Lower lobe of right lung (tissue), 2 donors: ENCODE measurements around the gene UTP4. TPM values are rescaled to one million over a fixed set of nuclear protein-coding genes. Genes with fewer than 3 reads are reported as not detected.
"Not testable (repeated sequence)": the region's sequence is repeated elsewhere in the genome, so short reads cannot be mapped to it uniquely, and the experiment has no call there.

Source experiments
- ATAC-seq, 2 donors: fragments of 200-7000 bp; cut with Tn5 transposase; one replicate each; pipeline ENCODE4 v1.9.1; 2020 to 2022; ENCODE audit warnings: mild to moderate bottlenecking in 2 of 2, moderate library complexity in 2 of 2
- DNase-seq: peaks from one replicate; pipeline ENCODE4 v3.0.0-alpha.2; 2020
- H3K27ac ChIP-seq: fragments of 200-600 bp; one replicate; pipeline ENCODE4 v1.8.0; 2022
- H3K27me3 ChIP-seq: fragments of 200-600 bp; one replicate; pipeline ENCODE4 v1.8.0; 2022; ENCODE audit warnings: low read depth
- H3K36me3 ChIP-seq: fragments of 200-600 bp; one replicate; pipeline ENCODE4 v1.8.0; 2022; ENCODE audit warnings: mild to moderate bottlenecking
- H3K4me1 ChIP-seq: fragments of 200-600 bp; one replicate; pipeline ENCODE4 v1.8.0; 2022
- H3K4me3 ChIP-seq: fragments of 200-600 bp; one replicate; pipeline ENCODE4 v1.8.0; 2022; ENCODE audit warnings: mild to moderate bottlenecking
- H3K9me3 ChIP-seq: fragments of 200-600 bp; one replicate; pipeline ENCODE4 v1.8.0; 2022
- intact Hi-C: fragments of 100-400 bp; cut with DNase I; formaldehyde crosslinking; loops from one replicate; pipeline ENCODE4 v1.11.0; 2022
- total RNA-seq: library from RNA; stranded (reverse); fragmentation: NEBNext Ultra II Directional; extraction: Animal tissue kit (Norgen Biotek cat#: 25700); gene quantifications from one replicate; pipeline ENCODE4 v1.2.1, GENCODE V29; 2021
- TF ChIP-seq, protein P1 (sequence below): fragments of 200-600 bp; IDR thresholded peaks from one replicate; pipeline ENCODE4 v1.8.0; 2022; ENCODE audit warnings: antibody characterized with exemption, mild to moderate bottlenecking
- donor health status: DM: no; HTN: yes; CAD: no; lungs with severe emphysema.

UTP4 gene
- total RNA-seq, 1 donor from 2014 or later: 26.4 TPM

DNA sequence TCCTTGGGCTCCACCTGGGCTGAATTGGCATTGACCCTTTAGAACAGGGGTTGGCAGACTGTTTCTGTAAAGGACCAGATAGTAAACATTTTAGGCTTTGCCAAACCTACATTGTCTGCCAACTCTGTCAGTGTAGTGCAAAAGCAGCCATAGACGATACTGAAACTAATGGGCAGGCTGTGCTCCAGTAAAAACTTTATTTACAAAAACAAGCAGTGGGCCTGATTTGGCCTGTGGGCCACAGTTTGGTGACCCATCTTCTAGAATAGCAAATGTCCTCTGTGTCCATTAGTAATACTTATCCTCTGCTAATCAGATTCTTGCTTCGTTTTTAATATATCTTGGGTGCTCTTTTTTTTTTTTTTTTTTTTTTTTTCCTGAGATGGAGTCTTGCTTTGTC is 6.2 kb downstream of the UTP4 start:
- DNase-seq (no peak), ATAC-seq (no peak)
- Histone ChIP-seq H3K27ac (no peak overlapping the region), H3K4me3 (no peak overlapping the region), H3K9me3 (no peaks in the 10 kb centered on the region), H3K36me3 (peaks cover 71% of the 10 kb centered on the region), H3K4me1 (peaks cover 7% of the 10 kb centered on the region), H3K27me3 (no peaks in the 10 kb centered on the region)
- TF ChIP-seq, protein P1, sequence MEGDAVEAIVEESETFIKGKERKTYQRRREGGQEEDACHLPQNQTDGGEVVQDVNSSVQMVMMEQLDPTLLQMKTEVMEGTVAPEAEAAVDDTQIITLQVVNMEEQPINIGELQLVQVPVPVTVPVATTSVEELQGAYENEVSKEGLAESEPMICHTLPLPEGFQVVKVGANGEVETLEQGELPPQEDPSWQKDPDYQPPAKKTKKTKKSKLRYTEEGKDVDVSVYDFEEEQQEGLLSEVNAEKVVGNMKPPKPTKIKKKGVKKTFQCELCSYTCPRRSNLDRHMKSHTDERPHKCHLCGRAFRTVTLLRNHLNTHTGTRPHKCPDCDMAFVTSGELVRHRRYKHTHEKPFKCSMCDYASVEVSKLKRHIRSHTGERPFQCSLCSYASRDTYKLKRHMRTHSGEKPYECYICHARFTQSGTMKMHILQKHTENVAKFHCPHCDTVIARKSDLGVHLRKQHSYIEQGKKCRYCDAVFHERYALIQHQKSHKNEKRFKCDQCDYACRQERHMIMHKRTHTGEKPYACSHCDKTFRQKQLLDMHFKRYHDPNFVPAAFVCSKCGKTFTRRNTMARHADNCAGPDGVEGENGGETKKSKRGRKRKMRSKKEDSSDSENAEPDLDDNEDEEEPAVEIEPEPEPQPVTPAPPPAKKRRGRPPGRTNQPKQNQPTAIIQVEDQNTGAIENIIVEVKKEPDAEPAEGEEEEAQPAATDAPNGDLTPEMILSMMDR: no peak
- intact Hi-C loops: no loop called here

DNA sequence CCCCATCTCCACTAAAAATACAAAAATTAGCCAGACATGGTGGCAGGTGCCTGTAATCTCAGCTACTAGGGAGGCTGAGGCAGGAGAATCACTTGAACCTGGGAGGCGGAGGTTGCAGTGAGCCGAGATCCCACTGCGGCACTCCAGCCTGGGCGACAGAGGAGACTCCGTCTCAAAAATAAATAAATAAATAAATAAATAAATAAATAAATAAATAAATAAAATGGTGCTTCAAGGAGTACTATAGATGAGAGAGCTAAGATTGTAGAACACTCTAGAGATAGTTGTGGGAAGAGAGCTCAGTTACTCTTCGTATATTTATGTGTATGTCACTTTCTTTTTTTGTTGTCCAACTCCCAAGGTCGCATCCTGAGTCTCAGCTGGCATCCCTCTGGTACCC is 7.0 kb downstream of the UTP4 start:
- H3K36me3 ChIP-seq: peaks cover 79% of the 10 kb centered on the region
- H3K27me3 ChIP-seq, H3K4me3 ChIP-seq, DNase-seq, H3K27ac ChIP-seq, H3K9me3 ChIP-seq, H3K4me1 ChIP-seq, ATAC-seq, intact Hi-C loops: not testable (repeated sequence)

DNA sequence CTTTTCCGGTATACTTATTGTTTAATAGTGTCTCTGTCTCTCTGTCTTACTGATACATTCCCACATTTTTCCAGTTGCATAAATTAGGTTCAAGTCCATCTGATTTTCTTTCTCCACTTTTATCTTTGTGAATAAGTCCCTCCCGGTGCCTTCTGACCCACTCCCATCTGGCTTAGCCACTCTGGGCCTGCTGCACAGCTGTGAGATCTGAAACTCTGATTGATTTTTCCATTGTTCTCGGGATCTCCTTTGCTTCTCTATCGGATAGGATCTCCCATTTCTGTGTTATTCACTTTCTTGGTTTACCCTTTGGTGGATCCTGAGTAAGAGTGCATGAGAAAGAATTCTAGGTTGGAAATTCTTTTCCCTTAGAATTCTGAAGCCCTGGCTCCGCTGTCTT is 8.6 kb downstream of the UTP4 start:
- intact Hi-C loops: no loop called here
- no peak for ATAC-seq
- Histone ChIP-seq H3K9me3 (no peaks in the 10 kb centered on the region), H3K27ac (no peak overlapping the region), H3K36me3 (peaks cover 91% of the 10 kb centered on the region), H3K4me3 (no peak overlapping the region), H3K27me3 (no peaks in the 10 kb centered on the region), H3K4me1 (no peaks in the 10 kb centered on the region)
- TF ChIP-seq, protein P1: no peak
- DNase-seq: no peak

DNA sequence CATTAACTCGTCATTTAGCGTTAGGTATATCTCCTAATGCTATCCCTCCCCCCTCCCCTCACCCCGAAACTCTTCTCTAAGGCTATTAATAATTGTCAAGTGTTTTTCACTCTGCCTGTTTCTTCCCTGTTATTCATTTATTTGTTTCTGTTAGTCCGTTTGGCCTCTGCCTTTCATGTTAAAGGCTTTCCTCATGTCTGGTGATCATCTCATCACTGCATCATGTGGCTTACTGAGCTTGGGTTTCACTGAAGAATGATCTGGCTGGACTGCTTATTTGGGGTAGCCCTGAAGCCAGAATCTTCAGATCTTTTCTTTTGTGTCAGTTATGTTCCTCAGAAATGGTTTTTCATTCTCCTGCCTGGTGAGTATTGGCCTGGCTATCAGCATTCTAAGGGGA is 9.5 kb downstream of the UTP4 start:
- intact Hi-C loops: no loop called here
- no peaks in the 10 kb centered on the region for H3K9me3 ChIP-seq
- no peaks in the 10 kb centered on the region for H3K27me3 ChIP-seq
- H3K4me3 ChIP-seq: no peak overlapping the region
- no peak for DNase-seq
- TF ChIP-seq, protein P1: no peak
- peaks cover 96% of the 10 kb centered on the region for H3K36me3 ChIP-seq
- ATAC-seq: no peak
- no peaks in the 10 kb centered on the region for H3K4me1 ChIP-seq
- H3K27ac ChIP-seq: no peak overlapping the region

DNA sequence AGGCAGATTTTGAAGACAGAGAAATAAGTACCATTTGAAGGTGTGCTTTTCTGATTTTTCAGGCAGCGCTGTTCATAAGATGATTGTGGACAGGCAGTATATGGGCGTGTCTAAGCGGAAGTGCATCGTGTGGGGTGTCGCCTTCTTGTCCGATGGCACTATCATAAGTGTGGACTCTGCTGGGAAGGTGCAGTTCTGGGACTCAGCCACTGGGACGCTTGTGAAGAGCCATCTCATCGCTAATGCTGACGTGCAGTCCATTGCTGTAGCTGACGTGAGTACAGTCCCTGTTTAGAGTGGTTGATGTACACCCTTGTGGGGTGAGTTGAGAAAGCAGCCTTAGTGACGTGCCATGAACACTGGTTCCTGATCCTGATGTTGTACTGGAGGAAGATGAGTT is 10.7 kb downstream of the UTP4 start:
- Histone ChIP-seq H3K36me3 (peaks cover 91% of the 10 kb centered on the region), H3K4me3 (no peak overlapping the region), H3K4me1 (no peaks in the 10 kb centered on the region), H3K9me3 (no peaks in the 10 kb centered on the region), H3K27ac (no peak overlapping the region), H3K27me3 (no peaks in the 10 kb centered on the region)
- no peak for DNase-seq
- ATAC-seq: no peak
- intact Hi-C loops: no loop called here
- TF ChIP-seq, protein P1: no peak

DNA sequence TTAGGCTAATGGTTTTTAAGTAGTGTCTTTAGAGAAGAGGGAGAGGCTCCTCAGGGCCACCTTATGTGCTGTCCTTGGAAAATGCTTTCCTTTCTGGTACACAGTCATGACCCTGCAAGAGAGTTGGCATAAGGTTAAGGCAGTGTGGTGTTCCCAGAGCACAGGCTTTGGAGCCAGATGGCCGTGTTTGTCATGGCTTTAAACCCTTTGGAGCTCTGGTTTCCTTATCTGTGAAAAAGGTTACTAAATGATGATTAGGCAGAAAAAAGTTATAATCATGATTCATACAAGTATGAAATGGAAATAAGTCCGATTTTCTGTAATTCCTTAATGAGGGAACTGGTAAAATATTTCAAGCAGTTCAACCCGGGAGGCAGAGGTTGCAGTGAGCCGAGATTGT is 13.2 kb downstream of the UTP4 start:
- no peaks in the 10 kb centered on the region for H3K27me3 ChIP-seq
- ATAC-seq (no peak), DNase-seq (no peak)
- peaks cover 90% of the 10 kb centered on the region for H3K36me3 ChIP-seq
- no peaks in the 10 kb centered on the region for H3K4me1 ChIP-seq
- TF ChIP-seq, protein P1: no peak
- H3K9me3 ChIP-seq: no peaks in the 10 kb centered on the region
- H3K4me3 ChIP-seq: no peak overlapping the region
- H3K27ac ChIP-seq: no peak overlapping the region
- intact Hi-C loops: no loop called here

DNA sequence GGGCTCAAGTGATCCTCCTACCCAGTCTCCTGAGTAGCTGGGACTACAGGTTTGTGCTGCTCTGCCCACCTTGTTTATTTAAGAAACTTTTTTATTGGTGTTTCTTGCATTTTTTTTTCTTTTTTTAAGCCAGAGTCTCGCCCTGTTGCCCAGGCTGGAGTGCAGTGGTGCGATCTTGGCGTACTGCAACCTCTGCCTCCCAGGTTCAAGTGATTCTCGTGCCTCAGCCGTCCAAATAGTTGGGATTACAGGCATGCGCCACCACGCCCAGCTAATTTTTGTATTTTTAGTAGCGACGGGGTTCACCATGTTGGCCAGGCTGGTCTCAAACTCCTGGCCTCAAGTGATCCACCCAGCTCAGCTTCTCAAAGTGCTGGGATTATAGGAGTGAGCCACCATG is 17.2 kb downstream of the UTP4 start:
- peaks cover 90% of the 10 kb centered on the region for H3K36me3 ChIP-seq
- H3K27ac ChIP-seq, ATAC-seq: not testable (repeated sequence)

More for the DNA sequence above, 17.2 kb downstream of the UTP4 start:
- DNase-seq, H3K4me3 ChIP-seq, H3K27me3 ChIP-seq, H3K4me1 ChIP-seq, H3K9me3 ChIP-seq: not testable (repeated sequence)
- intact Hi-C loops: loop anchor here (5.0 kb wide), 1 partner anchor 138 kb away; no protein-coding TSS in a partner anchor
